Right cardiac atrium (tissue), 5 donors: ENCODE measurements around the gene EDC4. TPM values are rescaled to one million over a fixed set of nuclear protein-coding genes. Genes with fewer than 3 reads are reported as not detected.
"Not testable (repeated sequence)": the region's sequence is repeated elsewhere in the genome, so short reads cannot be mapped to it uniquely, and the experiment has no call there.

Experiments used
- ATAC-seq, 2 donors: fragments of 200-7000 bp; cut with Tn5 transposase; one replicate each; pipeline versions ENCODE4 v1.8.0 to v1.9.1; 2020; ENCODE audit warnings: moderate library complexity in 2 of 2, mild to moderate bottlenecking in 1 of 2
- DNase-seq, 3 donors: peaks; one replicate each; pipeline ENCODE4 v3.0.0-alpha.2; 2020
- H3K27ac ChIP-seq: one replicate; pipeline ENCODE4 v1.5.1; 2013; ENCODE audit warnings: mild to moderate bottlenecking, low read length, control low read depth, moderate library complexity
- H3K27me3 ChIP-seq: one replicate; pipeline ENCODE4 v1.6.1; 2013; ENCODE audit not compliant: control insufficient read depth, insufficient read depth
- H3K4me1 ChIP-seq: one replicate; pipeline ENCODE4 v1.6.1; 2013; ENCODE audit warnings: low read length; ENCODE audit not compliant: control insufficient read depth, insufficient read depth
- H3K4me3 ChIP-seq: one replicate; pipeline ENCODE4 v1.5.1; 2013; ENCODE audit warnings: low read length, control low read depth
- H3K9me3 ChIP-seq: one replicate; pipeline ENCODE4 v1.6.1; 2013; ENCODE audit warnings: low read length; ENCODE audit not compliant: control insufficient read depth
- WGBS: extraction: QIAGEN DNeasy Blood & Tissue Kit; methylation state at CpG from one replicate; pipeline ENCODE4 v1.1.7; 2013; 5-methylcytosine and 5-hydroxymethylcytosine counted together
- intact Hi-C, 4 donors: fragments of 100-400 bp; cut with DNase I; formaldehyde crosslinking; loops; one replicate each; pipeline versions ENCODE4 v1.11.0 to v1.14.0; 2022 to 2023
- polyA plus RNA-seq: library from polyadenylated mRNA; stranded (reverse); fragments of 200-250 nt; gene quantifications from one replicate; pipeline ENCODE4 v1.2.3, GENCODE V29; 2013
- total RNA-seq, 4 donors: library from RNA; stranded (reverse); fragmentation: NEBNext Ultra II Directional; extraction: Animal tissue kit (Norgen Biotek cat#: 25700); gene quantifications; one replicate each; pipeline ENCODE4 v1.2.1, GENCODE V29; 2021
- donor health status: healthy with polysubstance abuse.
- donor health status: DM: no; HTN: yes; CAD: no.
- donor health status: DM: no; HTN: no; CAD: no.
- donor health status: DM: no; HTN: yes; CAD: no; lungs with severe emphysema.
- donor health status: DM: yes; HTN: yes; CAD: no.

Gene EDC4
- total and polyA plus RNA-seq, 5 donors, result 21.7 to 35.6 (median 30.1) TPM

DNA sequence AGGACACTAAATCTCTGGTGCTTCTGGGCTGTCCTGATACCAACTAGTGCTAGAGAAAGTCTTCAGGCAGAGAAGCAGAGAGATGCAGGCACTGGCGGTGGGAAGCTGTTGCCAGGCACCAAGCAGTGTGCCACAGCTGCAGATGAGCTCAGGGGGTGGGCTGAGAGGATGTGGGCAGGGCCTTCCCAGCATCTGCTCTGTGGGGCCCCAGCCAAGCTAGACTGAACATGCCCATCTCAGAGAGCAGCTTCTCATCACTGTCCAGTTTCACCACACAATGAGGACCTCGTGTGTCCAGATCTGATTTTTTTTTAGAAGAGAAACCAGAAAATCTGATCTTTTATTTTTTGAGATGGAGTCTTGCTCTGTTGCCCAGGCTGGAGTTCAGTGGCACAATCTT is 37.3 kb downstream of the EDC4 start:
- WGBS, result 66% methylated on average over 2 of the region's 2 CpGs
- intact Hi-C loops, result no loop called here
- H3K27ac ChIP-seq, result no peak overlapping the region
- H3K4me1 ChIP-seq, result no peaks in the 10 kb centered on the region
- H3K4me3 ChIP-seq, result no peak overlapping the region
- DNase-seq (no peak), ATAC-seq (no peak)
- no peaks in the 10 kb centered on the region for H3K27me3 ChIP-seq
- no peaks in the 10 kb centered on the region for H3K9me3 ChIP-seq

GRCh38 chr16:67914758-67915495 is 42.1 kb downstream of the EDC4 start:
- Histone ChIP-seq H3K9me3 (no peaks in the 10 kb centered on the region), H3K4me3 (no peak overlapping the region), H3K27me3 (no peaks in the 10 kb centered on the region), H3K4me1 (peaks cover 9% of the 10 kb centered on the region), H3K27ac (no peak overlapping the region)
- DNase-seq (no peak), ATAC-seq (no peak)
- WGBS, result 74% methylated on average over 7 of the region's 7 CpGs
- intact Hi-C loops, result loop anchor here in 1 of 4 donors (5.0 kb wide), 1 partner anchor 83 kb away; no protein-coding TSS in a partner anchor

- intact Hi-C loops, result loop anchor here in 1 of 4 donors (5.0 kb wide), 1 partner anchor 83 kb away; no protein-coding TSS in a partner anchor
- H3K9me3 ChIP-seq, DNase-seq, H3K27me3 ChIP-seq, H3K4me3 ChIP-seq, ATAC-seq, H3K4me1 ChIP-seq, H3K27ac ChIP-seq: not testable (repeated sequence)
- 63% methylated on average over 2 of the region's 2 CpGs for WGBS
Measured at GRCh38 chr16:67915496-67915769, 42.6 kb downstream of the EDC4 start.

- intact Hi-C loops, result loop anchor here in 1 of 4 donors (5.0 kb wide), 1 partner anchor 84 kb away; no protein-coding TSS in a partner anchor
- Histone ChIP-seq H3K4me1 (peaks cover 9% of the 10 kb centered on the region), H3K9me3 (no peaks in the 10 kb centered on the region), H3K4me3 (no peak overlapping the region), H3K27ac (no peak overlapping the region), H3K27me3 (no peaks in the 10 kb centered on the region)
- WGBS, result 79% methylated on average over 7 of the region's 7 CpGs
- no peak for DNase-seq
- ATAC-seq, result no peak
Measured at GRCh38 chr16:67915831-67916723, 43.2 kb downstream of the EDC4 start.

GRCh38 chr16:67917140-67917851 is 44.4 kb downstream of the EDC4 start:
- DNase-seq, result peak; percentile 68 to 90 (median 86)
- WGBS, result 39% methylated on average over 6 of the region's 6 CpGs

GRCh38 chr16:67917852-67918236 is 45.0 kb downstream of the EDC4 start:
- H3K4me1 ChIP-seq, result peaks cover 9% of the 10 kb centered on the region
- intact Hi-C loops, result loop anchor here in 1 of 4 donors (5.0 kb wide), 1 partner anchor 86 kb away; no protein-coding TSS in a partner anchor
- no peaks in the 10 kb centered on the region for H3K9me3 ChIP-seq
- DNase-seq (no peak), ATAC-seq (peak; percentile 32 to 76)
- H3K4me3 ChIP-seq, result no peak overlapping the region
- 68% methylated on average over 4 of the region's 4 CpGs for WGBS
- peak overlapping the region; percentile 89 for H3K27ac ChIP-seq
- H3K27me3 ChIP-seq, result no peaks in the 10 kb centered on the region

More at GRCh38 chr16:67917140-67917851, 44.4 kb downstream of the EDC4 start:
- Histone ChIP-seq H3K9me3 (no peaks in the 10 kb centered on the region), H3K27ac (peak overlapping the region; percentile 82), H3K27me3 (no peaks in the 10 kb centered on the region), H3K4me1 (peaks cover 9% of the 10 kb centered on the region), H3K4me3 (no peak overlapping the region)
- ATAC-seq, result peak; percentile 61 to 76
- intact Hi-C loops, result loop anchor here in 1 of 4 donors (5.0 kb wide), 1 partner anchor 85 kb away; no protein-coding TSS in a partner anchor

- no peaks in the 10 kb centered on the region for H3K27me3 ChIP-seq
- H3K9me3 ChIP-seq, result no peaks in the 10 kb centered on the region
- peak overlapping the region; percentile 7 for H3K27ac ChIP-seq
- whole genome bisulfite sequencing, result 72% methylated on average over 6 of the region's 6 CpGs
- no peak overlapping the region for H3K4me3 ChIP-seq
- peaks cover 14% of the 10 kb centered on the region for H3K4me1 ChIP-seq
- intact Hi-C loops, result loop anchor here in 1 of 4 donors (5.0 kb wide), 1 partner anchor 87 kb away; no protein-coding TSS in a partner anchor
- ATAC-seq (peak in 1 of 2 donors; percentile 64), DNase-seq (peak in 1 of 3 donors; percentile 49)
Measured at GRCh38 chr16:67919622-67920221, 46.9 kb downstream of the EDC4 start.

DNA sequence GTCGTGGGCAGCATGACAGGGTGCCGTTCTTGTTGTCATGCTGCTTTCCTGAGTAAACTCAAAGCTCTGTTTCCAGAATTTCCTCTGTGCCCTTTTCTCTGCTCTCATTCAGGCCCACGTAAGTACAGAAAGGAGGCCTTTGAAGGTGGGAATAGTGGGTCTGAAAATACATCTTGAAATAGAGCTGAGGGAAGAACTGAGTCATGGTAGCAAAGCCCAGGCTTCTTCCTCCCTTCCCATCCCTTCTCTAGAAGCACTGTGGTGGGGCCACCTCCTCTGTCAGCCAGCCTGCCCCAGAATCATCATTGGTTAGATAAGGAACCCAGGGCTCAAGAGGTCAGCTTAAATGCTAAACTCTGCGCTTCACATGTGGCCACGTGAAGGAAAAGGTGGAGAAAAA is 49.4 kb downstream of the EDC4 start:
- Histone ChIP-seq H3K4me1 (peaks cover 10% of the 10 kb centered on the region), H3K27ac (no peak overlapping the region), H3K27me3 (no peaks in the 10 kb centered on the region), H3K9me3 (no peaks in the 10 kb centered on the region), H3K4me3 (no peak overlapping the region)
- DNase-seq (no peak), ATAC-seq (peak in 1 of 2 donors; percentile 18)
- WGBS, result 69% methylated on average over 5 of the region's 5 CpGs
- intact Hi-C loops, result no loop called here

DNA sequence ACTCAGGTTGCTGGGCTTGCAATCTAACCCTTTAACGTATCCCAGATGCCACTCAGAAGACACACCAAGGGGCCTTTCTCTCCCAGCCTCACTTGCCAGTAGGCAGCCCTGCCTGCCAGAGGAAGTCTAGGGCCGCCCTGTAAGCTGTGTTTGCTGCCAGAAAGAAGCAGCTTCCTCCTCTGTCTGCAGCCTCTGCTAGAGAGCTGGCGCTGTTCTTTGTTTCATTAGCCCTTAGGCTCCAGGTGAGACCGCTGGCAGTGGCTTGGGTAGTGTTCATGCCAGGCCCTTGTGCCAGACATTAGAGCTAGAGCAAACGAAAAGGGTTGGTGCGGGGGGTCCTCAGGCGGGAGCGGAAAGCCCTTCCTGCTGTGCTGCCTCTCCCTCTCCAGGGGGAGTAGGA is 49.9 kb downstream of the EDC4 start:
- intact Hi-C loops, result no loop called here
- Histone ChIP-seq H3K4me3 (no peak overlapping the region), H3K27ac (peak overlapping the region; percentile 16), H3K27me3 (no peaks in the 10 kb centered on the region), H3K9me3 (no peaks in the 10 kb centered on the region), H3K4me1 (peaks cover 9% of the 10 kb centered on the region)
- ATAC-seq, result no peak
- no peak for DNase-seq
- WGBS, result 78% methylated on average over 8 of the region's 8 CpGs

GRCh38 chr16:67923414-67924116 is 50.7 kb downstream of the EDC4 start:
- no peak overlapping the region for H3K27ac ChIP-seq
- intact Hi-C loops, result no loop called here
- no peaks in the 10 kb centered on the region for H3K27me3 ChIP-seq
- WGBS, result 60% methylated on average over 10 of the region's 10 CpGs
- H3K9me3 ChIP-seq, result no peaks in the 10 kb centered on the region
- DNase-seq (no peak), ATAC-seq (no peak)
- no peak overlapping the region for H3K4me3 ChIP-seq
- peaks cover 9% of the 10 kb centered on the region for H3K4me1 ChIP-seq
